ENCODE data around the gene EIF2B4. TPM values are rescaled to one million over a fixed set of nuclear protein-coding genes. Genes with fewer than 3 reads are reported as not detected.

Gene EIF2B4
- total RNA-seq, 1 experiment from 2014 or later: 30.6 TPM

GRCh38 chr2:27316655-27317412 is 53.3 kb downstream of the EIF2B4 start:
- H4K20me1 ChIP-seq (ENCODE audit: insufficient read depth, low read depth, low read length): no peaks in the 10 kb centered on the region

DNA sequence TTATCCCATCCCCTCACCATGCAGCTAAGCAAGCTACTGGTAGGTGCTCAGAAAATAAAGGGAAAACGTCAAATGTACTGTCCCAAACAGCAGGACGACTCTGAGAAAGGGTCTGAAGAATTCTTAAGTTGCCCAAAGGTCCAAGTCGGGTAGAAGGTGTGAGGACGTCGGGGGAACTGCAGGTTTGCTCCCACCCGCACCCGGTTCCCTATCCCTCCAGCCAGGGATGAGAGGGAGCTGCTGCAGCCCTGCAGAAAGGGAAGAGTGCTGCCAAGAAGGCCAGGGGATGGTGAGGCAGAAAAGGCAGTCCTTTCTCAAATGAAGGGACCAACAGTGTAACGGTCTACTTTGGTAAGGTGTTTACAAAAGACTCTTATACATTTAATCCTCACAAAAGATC is 55.0 kb downstream of the EIF2B4 start:
- no peaks in the 10 kb centered on the region for H3K36me3 ChIP-seq (ENCODE audit: insufficient read depth, low read length)

More at GRCh38 chr2:27316655-27317412, 53.3 kb downstream of the EIF2B4 start:
- H3K27me3 ChIP-seq (ENCODE audit: low read length): no peaks in the 10 kb centered on the region
- no peak overlapping the region for H3K27ac ChIP-seq (ENCODE audit: low read length)
- peaks cover 15% of the 10 kb centered on the region for H3K4me1 ChIP-seq (ENCODE audit: low read length)
- peaks cover 13% of the 10 kb centered on the region for H3K79me2 ChIP-seq (ENCODE audit: low read length)
- no peak overlapping the region for H3K4me3 ChIP-seq (ENCODE audit: low read length)
- no peaks in the 10 kb centered on the region for H3K9me3 ChIP-seq (ENCODE audit: low read length)
- no peak overlapping the region for H3K9ac ChIP-seq (ENCODE audit: low read length)
- no peaks in the 10 kb centered on the region for H3K9me2 ChIP-seq (replicated peaks; ENCODE audit: insufficient read depth, low read length)
- no peak for DNase-seq
- no peak overlapping the region for H3K4me2 ChIP-seq (ENCODE audit: low read depth, low read length, poor library complexity, severe bottlenecking)
- no peaks in the 10 kb centered on the region for H3K36me3 ChIP-seq (ENCODE audit: insufficient read depth, low read length)
- H2AFZ ChIP-seq (ENCODE audit: low read length): no peak overlapping the region

DNA sequence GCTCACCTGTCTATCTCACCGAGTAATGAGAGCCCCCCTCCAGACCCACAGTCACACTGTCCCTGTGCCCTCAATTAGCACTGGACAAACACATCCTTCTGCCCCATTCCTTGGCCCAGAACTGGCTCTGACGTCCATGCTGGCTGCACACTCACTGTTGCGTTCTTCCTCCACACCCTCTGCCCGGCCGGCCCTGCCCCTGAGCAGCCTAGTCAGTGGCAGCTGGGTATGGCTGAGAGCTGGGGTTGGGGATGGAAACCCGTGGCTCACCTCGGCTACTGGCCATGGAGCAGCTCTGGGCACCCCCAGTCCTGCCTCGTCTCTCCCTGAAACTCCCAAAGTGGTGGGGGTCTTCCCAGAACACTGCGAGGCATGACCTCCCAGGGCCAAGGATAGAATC is 55.4 kb downstream of the EIF2B4 start:
- DNase-seq: no peak
- no peak overlapping the region for H3K9ac ChIP-seq (ENCODE audit: low read length)
- no peak overlapping the region for H3K27ac ChIP-seq (ENCODE audit: low read length)
- H3K9me2 ChIP-seq (replicated peaks; ENCODE audit: insufficient read depth, low read length): no peaks in the 10 kb centered on the region
- no peak overlapping the region for H2AFZ ChIP-seq (ENCODE audit: low read length)
- H3K4me1 ChIP-seq (ENCODE audit: low read length): peaks cover 7% of the 10 kb centered on the region
- no peaks in the 10 kb centered on the region for H4K20me1 ChIP-seq (ENCODE audit: insufficient read depth, low read depth, low read length)
- no peak overlapping the region for H3K4me3 ChIP-seq (ENCODE audit: low read length)
- H3K27me3 ChIP-seq (ENCODE audit: low read length): no peaks in the 10 kb centered on the region
- H3K79me2 ChIP-seq (ENCODE audit: low read length): no peaks in the 10 kb centered on the region
- no peaks in the 10 kb centered on the region for H3K9me3 ChIP-seq (ENCODE audit: low read length)
- no peaks in the 10 kb centered on the region for H3K36me3 ChIP-seq (ENCODE audit: insufficient read depth, low read length)
- H3K4me2 ChIP-seq (ENCODE audit: low read depth, low read length, poor library complexity, severe bottlenecking): no peak overlapping the region

More for the DNA sequence above, 55.0 kb downstream of the EIF2B4 start:
- H3K79me2 ChIP-seq (ENCODE audit: low read length): no peaks in the 10 kb centered on the region
- no peaks in the 10 kb centered on the region for H4K20me1 ChIP-seq (ENCODE audit: insufficient read depth, low read depth, low read length)
- H2AFZ ChIP-seq (ENCODE audit: low read length): no peak overlapping the region
- DNase-seq: no peak
- no peaks in the 10 kb centered on the region for H3K9me3 ChIP-seq (ENCODE audit: low read length)
- no peak overlapping the region for H3K9ac ChIP-seq (ENCODE audit: low read length)
- no peak overlapping the region for H3K4me2 ChIP-seq (ENCODE audit: low read depth, low read length, poor library complexity, severe bottlenecking)
- no peak overlapping the region for H3K27ac ChIP-seq (ENCODE audit: low read length)
- no peaks in the 10 kb centered on the region for H3K27me3 ChIP-seq (ENCODE audit: low read length)
- H3K4me3 ChIP-seq (ENCODE audit: low read length): no peak overlapping the region
- peaks cover 7% of the 10 kb centered on the region for H3K4me1 ChIP-seq (ENCODE audit: low read length)
- H3K9me2 ChIP-seq (replicated peaks; ENCODE audit: insufficient read depth, low read length): no peaks in the 10 kb centered on the region

Other genes with a start within 250 kb of the EIF2B4 start
- 1.4 and 2.4 TPM in 2 replicates for gene ABHD1, start 246.5 kb downstream of the EIF2B4 start, total RNA-seq (2014; rRNA removed; shearing (Covaris generic); ENCODE audit: low replicate concordance)
- 65.7 and 81.4 TPM in 2 replicates for gene PREB, start 235.7 kb downstream of the EIF2B4 start, total RNA-seq (2014; rRNA removed; shearing (Covaris generic); ENCODE audit: low replicate concordance)
- not detected in 2 replicates for gene PRR30, start 230.9 kb downstream of the EIF2B4 start, total RNA-seq (2014; rRNA removed; shearing (Covaris generic); ENCODE audit: low replicate concordance)
- gene TCF23, start 221.3 kb downstream of the EIF2B4 start, total RNA-seq (2014; rRNA removed; shearing (Covaris generic); ENCODE audit: low replicate concordance): not detected in 2 replicates
- gene ATRAID, start 158.3 kb downstream of the EIF2B4 start, total RNA-seq (2014; rRNA removed; shearing (Covaris generic); ENCODE audit: low replicate concordance): 125 and 167 TPM in 2 replicates
- gene SLC5A6, start 158.1 kb downstream of the EIF2B4 start, total RNA-seq (2014; rRNA removed; shearing (Covaris generic); ENCODE audit: low replicate concordance): 23.7 and 38.4 TPM in 2 replicates
- gene CAD, start 153.0 kb downstream of the EIF2B4 start, total RNA-seq (2014; rRNA removed; shearing (Covaris generic); ENCODE audit: low replicate concordance): 69.5 and 71.4 TPM in 2 replicates
- 0.19 and 0.29 TPM in 2 replicates for gene SLC30A3, start 107.3 kb downstream of the EIF2B4 start, total RNA-seq (2014; rRNA removed; shearing (Covaris generic); ENCODE audit: low replicate concordance)
- not detected in 2 replicates for gene DNAJC5G, start 94.9 kb downstream of the EIF2B4 start, total RNA-seq (2014; rRNA removed; shearing (Covaris generic); ENCODE audit: low replicate concordance)
- gene TRIM54, start 87.9 kb downstream of the EIF2B4 start, total RNA-seq (2014; rRNA removed; shearing (Covaris generic); ENCODE audit: low replicate concordance): not detected in 2 replicates
- gene UCN, start 61.9 kb downstream of the EIF2B4 start, total RNA-seq (2014; rRNA removed; shearing (Covaris generic); ENCODE audit: low replicate concordance): 2.5 and 7.1 TPM in 2 replicates
- gene MPV17, start 47.2 kb downstream of the EIF2B4 start, total RNA-seq (2014; rRNA removed; shearing (Covaris generic); ENCODE audit: low replicate concordance): 103 and 126 TPM in 2 replicates
- 44.2 and 79.0 TPM in 2 replicates for gene GTF3C2, start 13.6 kb downstream of the EIF2B4 start, total RNA-seq (2014; rRNA removed; shearing (Covaris generic); ENCODE audit: low replicate concordance)
- 77.4 and 116 TPM in 2 replicates for gene SNX17, start 278 bp upstream of the EIF2B4 start, total RNA-seq (2014; rRNA removed; shearing (Covaris generic); ENCODE audit: low replicate concordance)
- 7.0 and 12.6 TPM in 2 replicates for gene ZNF513, start 10.4 kb upstream of the EIF2B4 start, total RNA-seq (2014; rRNA removed; shearing (Covaris generic); ENCODE audit: low replicate concordance)
- gene PPM1G, start 39.3 kb upstream of the EIF2B4 start, total RNA-seq (2014; rRNA removed; shearing (Covaris generic); ENCODE audit: low replicate concordance): 66.9 and 79.6 TPM in 2 replicates
- gene NRBP1, start 58.3 kb upstream of the EIF2B4 start, total RNA-seq (2014; rRNA removed; shearing (Covaris generic); ENCODE audit: low replicate concordance): 27.1 and 30.7 TPM in 2 replicates
- gene KRTCAP3, start 72.0 kb upstream of the EIF2B4 start, total RNA-seq (2014; rRNA removed; shearing (Covaris generic); ENCODE audit: low replicate concordance): 0.61 TPM in 1 of 2 replicates, not detected in the other
- gene IFT172, start 119.4 kb upstream of the EIF2B4 start, total RNA-seq (2014; rRNA removed; shearing (Covaris generic); ENCODE audit: low replicate concordance): 29.1 and 35.9 TPM in 2 replicates
- not detected in 2 replicates for gene FNDC4, start 124.9 kb upstream of the EIF2B4 start, total RNA-seq (2014; rRNA removed; shearing (Covaris generic); ENCODE audit: low replicate concordance)
- not detected in 2 replicates for gene GCKR, start 126.5 kb upstream of the EIF2B4 start, total RNA-seq (2014; rRNA removed; shearing (Covaris generic); ENCODE audit: low replicate concordance)
- 38.3 and 43.7 TPM in 2 replicates for gene ZNF512, start 212.7 kb upstream of the EIF2B4 start, total RNA-seq (2014; rRNA removed; shearing (Covaris generic); ENCODE audit: low replicate concordance)